ENCODE measurements around the gene MRPS6.

Gene MRPS6

DNA sequence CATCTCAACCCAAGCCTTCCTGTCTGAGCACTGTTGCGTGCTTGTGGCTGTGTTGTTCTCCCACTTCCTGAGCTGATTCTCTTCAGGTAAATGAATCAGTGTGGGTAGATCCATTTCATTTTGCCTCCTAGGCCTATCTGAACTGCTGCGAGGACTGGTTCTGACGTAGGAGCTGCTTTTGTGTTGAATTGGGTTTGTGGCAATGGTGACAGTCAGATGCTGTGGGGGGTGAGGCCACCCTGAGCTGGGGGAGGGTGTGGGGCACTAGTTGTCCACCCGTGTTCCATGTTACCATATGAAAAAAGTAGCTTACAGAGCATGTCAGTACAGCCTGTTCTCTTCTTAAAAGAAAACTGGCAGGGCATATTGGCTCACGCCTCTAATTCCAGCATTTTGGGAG lies 81.5 kb downstream of the MRPS6 start:
- Histone ChIP-seq H3K9ac (no peak overlapping the region), H2AFZ (no peak overlapping the region), H3K36me3 (ENCODE audit: control insufficient read depth, insufficient read depth, low read length) (no peaks in the 10 kb centered on the region), H3K4me3 (ENCODE audit: low read depth, low read length) (no peak overlapping the region), H3K79me2 (no peaks in the 10 kb centered on the region), H3K27ac (no peak overlapping the region), H3K27me3 (ENCODE audit: control insufficient read depth, insufficient read depth, low read length) (no peaks in the 10 kb centered on the region), H3K4me1 (no peaks in the 10 kb centered on the region), H3K9me3 (ENCODE audit: control insufficient read depth, low read length) (no peaks in the 10 kb centered on the region), H3K4me2 (ENCODE audit: low read length) (no peak overlapping the region)
- no peak for TF ChIP-seq CTCF (IDR thresholded peaks at IDR 0.05)

DNA sequence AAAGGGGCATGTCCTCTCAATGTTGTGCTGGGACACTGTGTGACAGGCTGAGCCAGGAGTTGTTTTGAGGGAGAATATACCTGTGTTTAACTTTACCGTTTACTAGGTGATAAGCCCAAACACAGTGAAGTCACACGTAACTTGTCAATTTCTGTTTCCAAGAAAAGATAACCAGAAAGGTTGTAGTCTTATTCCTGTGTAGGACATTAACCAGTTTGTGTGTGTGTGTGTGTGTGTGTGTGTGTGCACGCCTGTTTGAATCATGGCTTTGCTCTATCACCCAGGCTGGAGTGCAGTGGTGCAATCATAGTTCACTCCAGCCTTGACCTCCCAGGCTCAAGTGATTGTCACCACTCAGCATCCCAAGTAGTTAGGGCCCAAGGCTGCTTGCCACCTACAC lies 83.6 kb downstream of the MRPS6 start:
- no peak for TF ChIP-seq CTCF (IDR thresholded peaks at IDR 0.05)
- no peak overlapping the region for H3K9ac ChIP-seq

DNA sequence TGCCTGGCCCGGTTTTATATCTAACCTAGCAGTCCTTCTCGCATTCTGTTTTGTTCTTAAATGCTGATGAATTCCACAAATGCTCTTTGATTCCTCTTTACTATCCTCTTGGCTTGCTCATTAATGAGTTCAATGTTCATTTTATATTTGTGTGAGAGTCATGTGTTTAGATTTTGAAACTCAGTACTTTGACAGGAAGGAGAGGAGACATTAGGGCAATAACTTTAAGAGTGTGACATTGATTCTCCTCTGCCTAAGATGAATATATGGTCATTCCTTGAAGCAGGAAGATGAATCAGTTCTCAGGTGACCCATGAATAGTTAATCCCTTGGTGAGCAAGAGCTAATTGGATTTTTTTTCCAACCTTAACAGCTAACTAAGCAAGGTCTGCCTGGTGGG lies 84.1 kb downstream of the MRPS6 start:
- no peaks in the 10 kb centered on the region for H3K9me3 ChIP-seq (ENCODE audit: control insufficient read depth, low read length)
- H2AFZ ChIP-seq = no peak overlapping the region
- no peak overlapping the region for H3K4me2 ChIP-seq (ENCODE audit: low read length)
- H3K36me3 ChIP-seq (ENCODE audit: control insufficient read depth, insufficient read depth, low read length) = no peaks in the 10 kb centered on the region
- no peak for TF ChIP-seq CTCF (IDR thresholded peaks at IDR 0.05)
- H3K9ac ChIP-seq = no peak overlapping the region
- H3K4me1 ChIP-seq = no peaks in the 10 kb centered on the region
- H3K27me3 ChIP-seq (ENCODE audit: control insufficient read depth, insufficient read depth, low read length) = no peaks in the 10 kb centered on the region
- H3K4me3 ChIP-seq (ENCODE audit: low read depth, low read length) = no peak overlapping the region
- no peaks in the 10 kb centered on the region for H3K79me2 ChIP-seq
- no peak overlapping the region for H3K27ac ChIP-seq

More for the DNA sequence above, 83.6 kb downstream of the MRPS6 start:
- no peak overlapping the region for H3K27ac ChIP-seq
- no peaks in the 10 kb centered on the region for H3K36me3 ChIP-seq (ENCODE audit: control insufficient read depth, insufficient read depth, low read length)
- H2AFZ ChIP-seq = no peak overlapping the region
- no peak overlapping the region for H3K4me3 ChIP-seq (ENCODE audit: low read depth, low read length)
- H3K79me2 ChIP-seq = no peaks in the 10 kb centered on the region
- no peaks in the 10 kb centered on the region for H3K9me3 ChIP-seq (ENCODE audit: control insufficient read depth, low read length)
- no peaks in the 10 kb centered on the region for H3K4me1 ChIP-seq
- H3K4me2 ChIP-seq (ENCODE audit: low read length) = no peak overlapping the region
- no peaks in the 10 kb centered on the region for H3K27me3 ChIP-seq (ENCODE audit: control insufficient read depth, insufficient read depth, low read length)

DNA sequence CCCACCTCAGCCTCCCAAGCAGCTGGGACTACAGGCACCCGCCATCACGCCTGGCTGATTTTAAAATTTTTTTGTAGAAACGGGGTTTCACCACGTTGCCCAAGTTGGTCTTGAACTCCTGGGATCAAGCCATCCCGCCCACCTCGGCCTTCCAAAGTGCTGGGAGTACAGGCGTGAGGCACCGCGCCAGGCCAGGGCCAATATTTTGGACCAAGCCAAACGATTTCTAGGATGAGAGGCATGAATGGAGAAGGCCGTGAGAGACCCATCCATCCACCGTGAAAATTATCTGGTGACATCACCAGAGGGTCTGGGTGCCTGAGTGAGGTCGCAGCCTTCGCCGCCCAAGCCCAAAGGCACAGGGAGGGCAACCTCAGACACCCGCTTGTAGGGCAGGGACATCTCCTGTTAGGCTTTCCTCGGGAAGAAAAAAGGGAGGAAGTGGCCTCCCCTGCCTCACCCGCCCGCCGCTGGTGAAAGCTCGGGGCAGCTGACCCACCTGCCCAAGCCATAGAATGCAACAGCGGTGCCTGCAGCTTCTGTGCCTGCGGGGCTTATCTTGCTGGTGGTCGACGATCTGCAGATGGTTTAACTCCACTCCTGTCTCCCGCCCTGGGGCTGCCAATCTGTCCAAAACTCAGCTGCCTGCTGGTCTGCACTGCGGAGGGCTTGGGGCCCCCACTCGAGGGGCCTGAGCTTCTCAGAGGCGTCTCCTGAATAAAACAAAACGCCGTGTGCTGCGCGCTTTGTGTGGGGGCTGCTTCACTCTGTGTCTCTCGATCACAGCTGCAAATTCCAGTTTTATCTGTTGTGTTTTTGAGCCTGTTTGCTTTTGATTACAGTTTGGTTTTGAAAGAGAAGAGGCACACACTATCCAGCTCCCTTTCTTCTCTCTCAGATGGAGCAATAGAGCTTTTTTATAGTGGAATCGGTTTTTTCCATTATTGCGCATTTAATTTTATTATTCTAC lies 85.8 kb downstream of the MRPS6 start:
- H3K9ac ChIP-seq = no peak overlapping the region
- no peaks in the 10 kb centered on the region for H3K27me3 ChIP-seq (ENCODE audit: control insufficient read depth, insufficient read depth, low read length)
- H3K36me3 ChIP-seq (ENCODE audit: control insufficient read depth, insufficient read depth, low read length) = no peaks in the 10 kb centered on the region
- no peak overlapping the region for H2AFZ ChIP-seq
- no peaks in the 10 kb centered on the region for H3K79me2 ChIP-seq
- no peak overlapping the region for H3K4me3 ChIP-seq (ENCODE audit: low read depth, low read length)
- H3K4me2 ChIP-seq (ENCODE audit: low read length) = no peak overlapping the region
- no peaks in the 10 kb centered on the region for H3K9me3 ChIP-seq (ENCODE audit: control insufficient read depth, low read length)
- no peak for TF ChIP-seq CTCF (IDR thresholded peaks at IDR 0.05)
- H3K4me1 ChIP-seq = no peaks in the 10 kb centered on the region
- H3K27ac ChIP-seq = no peak overlapping the region

DNA sequence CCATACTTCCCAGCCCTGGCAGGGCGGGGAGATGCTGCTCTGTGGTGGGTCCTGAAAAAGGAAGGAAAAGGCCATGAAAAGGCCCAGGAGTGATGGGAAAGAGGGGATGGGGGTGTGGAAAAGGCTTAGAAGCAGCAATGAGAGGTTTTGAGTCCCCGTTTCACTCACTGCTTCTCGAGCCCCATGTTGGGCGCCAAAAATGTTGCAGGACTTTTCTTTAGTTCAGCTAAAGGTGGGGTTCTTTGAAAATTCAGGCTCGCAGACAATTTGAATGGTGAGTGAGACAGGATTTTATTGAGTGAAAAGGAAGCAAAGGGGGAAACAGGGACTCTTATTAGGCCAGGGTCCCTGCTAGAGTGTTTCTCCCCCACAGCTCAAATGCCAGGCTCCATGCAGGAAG lies 93.1 kb downstream of the MRPS6 start:
- no peak overlapping the region for H3K9ac ChIP-seq
- H3K27ac ChIP-seq = no peak overlapping the region
- no peaks in the 10 kb centered on the region for H3K79me2 ChIP-seq
- H3K36me3 ChIP-seq (ENCODE audit: control insufficient read depth, insufficient read depth, low read length) = no peaks in the 10 kb centered on the region
- no peaks in the 10 kb centered on the region for H3K4me1 ChIP-seq
- H3K27me3 ChIP-seq (ENCODE audit: control insufficient read depth, insufficient read depth, low read length) = no peaks in the 10 kb centered on the region
- no peaks in the 10 kb centered on the region for H3K9me3 ChIP-seq (ENCODE audit: control insufficient read depth, low read length)
- no peak overlapping the region for H2AFZ ChIP-seq
- H3K4me2 ChIP-seq (ENCODE audit: low read length) = no peak overlapping the region
- no peak overlapping the region for H3K4me3 ChIP-seq (ENCODE audit: low read depth, low read length)
- no peak for TF ChIP-seq CTCF (IDR thresholded peaks at IDR 0.05)
